H54 (cell line): ENCODE measurements around the gene SIGLEC1.

Experiments used
- DNase-seq: peaks from one replicate; pipeline ENCODE4 v3.0.0; 2011; ENCODE audit warnings: low spot score, mixed read lengths; ENCODE audit not compliant: insufficient read length
- FAIRE-seq: peaks from 3 replicates; lab custom pipeline; 2011; peaks lifted over from hg19 to GRCh38; lab: Jason Lieb, UNC
- POLR2A ChIP-seq: IDR thresholded peaks from 2 replicates; pipeline ENCODE4 v1.6.1; 2011; ENCODE audit warnings: low read depth, mild to moderate bottlenecking, low read length

Gene SIGLEC1

GRCh38 chr20:3728876-3729275, 16.5 kb upstream of the SIGLEC1 start:
- DNase-seq (no peak), FAIRE-seq (no peak)
- TF ChIP-seq POLR2A, result no peak

- no peak for DNase-seq
- TF ChIP-seq POLR2A, result no peak
- no peak for FAIRE-seq
These were observed 16.0 kb upstream of the SIGLEC1 start for GRCh38 chr20:3728354-3728753.

- no peak for TF ChIP-seq POLR2A
- DNase-seq (no peak), FAIRE-seq (no peak)
These were observed 15.1 kb upstream of the SIGLEC1 start for GRCh38 chr20:3727401-3728021.

GRCh38 chr20:3724356-3724755, 12.0 kb upstream of the SIGLEC1 start:
- TF ChIP-seq POLR2A, result no peak
- no peak for DNase-seq
- FAIRE-seq, result no peak

GRCh38 chr20:3723284-3723683, 10.9 kb upstream of the SIGLEC1 start:
- DNase-seq, result no peak
- FAIRE-seq, result no peak
- no peak for TF ChIP-seq POLR2A

GRCh38 chr20:3721912-3722311, 9.5 kb upstream of the SIGLEC1 start:
- TF ChIP-seq POLR2A, result no peak
- FAIRE-seq, result no peak
- no peak for DNase-seq

- TF ChIP-seq POLR2A, result no peak
- FAIRE-seq (no peak), DNase-seq (no peak)
These were observed 8.2 kb upstream of the SIGLEC1 start for GRCh38 chr20:3720626-3721025.

- TF ChIP-seq POLR2A, result no peak
- no peak for DNase-seq
- FAIRE-seq, result no peak
These were observed 7.7 kb upstream of the SIGLEC1 start for GRCh38 chr20:3720068-3720467.

GRCh38 chr20:3719046-3719445, 6.6 kb upstream of the SIGLEC1 start:
- DNase-seq, result no peak
- FAIRE-seq, result no peak
- TF ChIP-seq POLR2A, result no peak

- DNase-seq (peak; percentile 55), FAIRE-seq (no peak)
- TF ChIP-seq POLR2A, result no peak
These were observed 3.9 kb upstream of the SIGLEC1 start for GRCh38 chr20:3716195-3716834.

GRCh38 chr20:3714092-3714491, 1.7 kb upstream of the SIGLEC1 start:
- TF ChIP-seq POLR2A, result no peak
- DNase-seq (no peak), FAIRE-seq (no peak)

- DNase-seq (no peak), FAIRE-seq (no peak)
- TF ChIP-seq POLR2A, result no peak
These were observed 887 bp downstream of the SIGLEC1 start for GRCh38 chr20:3711484-3711941.

- no peak for TF ChIP-seq POLR2A
- DNase-seq (peak; percentile 83), FAIRE-seq (no peak)
These were observed 1.5 kb downstream of the SIGLEC1 start for GRCh38 chr20:3710703-3711483.

GRCh38 chr20:3710011-3710466, 2.4 kb downstream of the SIGLEC1 start:
- FAIRE-seq, result no peak
- no peak for TF ChIP-seq POLR2A
- no peak for DNase-seq
